ENCODE data around the gene GRIA1. TPM values are rescaled to one million over a fixed set of nuclear protein-coding genes. Genes with fewer than 3 reads are reported as not detected.

The GRIA1 gene
- total and polyA plus RNA-seq, 10 of the 15 experiments (the other 5 are each of a cell fraction or from before 2014, with no cell fraction given) = 0.04 to 0.18 (median 0.04) TPM; not detected in 7

DNA sequence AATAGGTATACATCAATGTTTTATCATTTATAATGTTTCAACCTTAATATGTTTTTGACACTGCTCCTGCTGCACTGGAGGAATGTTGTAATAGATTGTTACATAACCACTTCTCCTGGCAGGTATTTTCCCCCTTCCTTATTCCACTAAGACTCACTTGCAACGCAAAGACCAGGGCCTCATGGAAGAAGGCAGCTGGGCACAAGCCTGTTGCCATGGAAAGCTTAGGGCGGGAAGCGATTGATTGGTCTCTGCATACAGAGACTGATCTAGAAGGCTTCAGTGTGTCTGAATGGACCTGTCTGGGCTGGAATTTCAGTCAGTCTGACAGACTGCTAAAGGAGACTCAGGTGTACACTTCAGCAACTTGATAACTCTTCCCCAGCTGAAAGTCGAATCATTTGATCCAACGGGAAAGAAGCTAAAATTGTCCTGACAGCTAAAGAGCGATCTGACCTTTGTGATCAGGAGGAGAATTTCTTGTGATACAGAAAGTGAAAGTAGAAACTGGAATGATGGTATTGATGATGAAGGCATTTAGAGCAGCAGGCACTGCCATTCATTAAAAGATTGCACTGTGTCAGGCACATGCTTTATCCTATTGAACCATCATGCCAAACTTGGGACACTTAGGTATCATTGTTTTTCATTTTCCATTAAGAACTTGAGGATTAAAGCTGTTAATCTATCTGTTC, 65.1 kb downstream of the GRIA1 start (continued):
- no peak for TF ChIP-seq MYC (IDR thresholded peaks at IDR 0.05; ENCODE audit: insufficient read depth, insufficient read length, insufficient replicate concordance, low read length, severe bottlenecking)

GRCh38 chr5:153558957-153559356, 68.5 kb downstream of the GRIA1 start:
- no peaks in the 10 kb centered on the region for H3K27me3 ChIP-seq (replicated peaks in 1 of 2; ENCODE audit: control insufficient read depth in 2 of 2, insufficient read depth in 2 of 2, low read length in 1 of 2)
- H3K4me1 ChIP-seq (ENCODE audit: control insufficient read depth, insufficient read depth, low read length) = no peaks in the 10 kb centered on the region
- H2AFZ ChIP-seq (ENCODE audit: control insufficient read depth, low read depth, low read length) = no peak overlapping the region
- ChIA-PET POLR2A (no interaction called here), SMC1A (ENCODE audit: uncharacterized antibody, unreplicated experiment) (interaction anchor here (0.7 kb wide), 1 partner anchor 113 kb away, joined by 3 read pairs; no protein-coding TSS in a partner anchor), CTCF (interaction anchor here (0.8 to 1.1 kb wide), 3 partner anchors 8 to 11 kb away, joined by 3 to 4 read pairs (median 3); no protein-coding TSS in a partner anchor), RAD21 (ENCODE audit: unreplicated experiment) (no interaction called here)
- no peaks in the 10 kb centered on the region for H3K9me3 ChIP-seq (replicated peaks; ENCODE audit: control insufficient read depth, insufficient read depth, low read length)
- no peak overlapping the region for H3K9ac ChIP-seq (ENCODE audit: control insufficient read depth, insufficient read depth, low read length)
- TF ChIP-seq HCFC1 (IDR thresholded peaks at IDR 0.05; ENCODE audit: low read length) = no peak
- TF ChIP-seq, protein P1, sequence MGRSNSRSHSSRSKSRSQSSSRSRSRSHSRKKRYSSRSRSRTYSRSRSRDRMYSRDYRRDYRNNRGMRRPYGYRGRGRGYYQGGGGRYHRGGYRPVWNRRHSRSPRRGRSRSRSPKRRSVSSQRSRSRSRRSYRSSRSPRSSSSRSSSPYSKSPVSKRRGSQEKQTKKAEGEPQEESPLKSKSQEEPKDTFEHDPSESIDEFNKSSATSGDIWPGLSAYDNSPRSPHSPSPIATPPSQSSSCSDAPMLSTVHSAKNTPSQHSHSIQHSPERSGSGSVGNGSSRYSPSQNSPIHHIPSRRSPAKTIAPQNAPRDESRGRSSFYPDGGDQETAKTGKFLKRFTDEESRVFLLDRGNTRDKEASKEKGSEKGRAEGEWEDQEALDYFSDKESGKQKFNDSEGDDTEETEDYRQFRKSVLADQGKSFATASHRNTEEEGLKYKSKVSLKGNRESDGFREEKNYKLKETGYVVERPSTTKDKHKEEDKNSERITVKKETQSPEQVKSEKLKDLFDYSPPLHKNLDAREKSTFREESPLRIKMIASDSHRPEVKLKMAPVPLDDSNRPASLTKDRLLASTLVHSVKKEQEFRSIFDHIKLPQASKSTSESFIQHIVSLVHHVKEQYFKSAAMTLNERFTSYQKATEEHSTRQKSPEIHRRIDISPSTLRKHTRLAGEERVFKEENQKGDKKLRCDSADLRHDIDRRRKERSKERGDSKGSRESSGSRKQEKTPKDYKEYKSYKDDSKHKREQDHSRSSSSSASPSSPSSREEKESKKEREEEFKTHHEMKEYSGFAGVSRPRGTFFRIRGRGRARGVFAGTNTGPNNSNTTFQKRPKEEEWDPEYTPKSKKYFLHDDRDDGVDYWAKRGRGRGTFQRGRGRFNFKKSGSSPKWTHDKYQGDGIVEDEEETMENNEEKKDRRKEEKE (IDR thresholded peaks at IDR 0.05) = no peak
- intact Hi-C loops (cut with micrococcal nuclease; ENCODE audit: unreplicated experiment) (no loop called here), in situ Hi-C loops (cut with MboI) (no loop called here)
- no peak overlapping the region for H3K4me3 ChIP-seq
- FAIRE-seq (no peak), DNase-seq (ENCODE audit: low read depth, low spot score) (no peak), ATAC-seq (no peak)
- H4K20me1 ChIP-seq (ENCODE audit: control insufficient read depth, insufficient read depth) = no peaks in the 10 kb centered on the region
- no peak overlapping the region for H3K4me2 ChIP-seq (ENCODE audit: control insufficient read depth, insufficient read depth)
- no peaks in the 10 kb centered on the region for H3K79me2 ChIP-seq (ENCODE audit: control insufficient read depth, insufficient read depth, low read length)
- no peak overlapping the region for H3K27ac ChIP-seq (ENCODE audit: control insufficient read depth, insufficient read depth)
- H3K36me3 ChIP-seq (ENCODE audit: control insufficient read depth in 2 of 2, insufficient read depth in 2 of 2, low read length in 1 of 2) = no peaks in the 10 kb centered on the region
- 29% methylated on average over 3 of the region's 3 CpGs for WGBS (ENCODE audit: insufficient coverage, insufficient replicate concordance, low lambda C conversion rate, missing lambda C conversion rate)
- no TSS peak for BruUV-seq (replicated peaks)

All from GM12878 (cell line).